ENCODE data around the gene LGALS7B.
"Not testable (repeated sequence)": the region's sequence is repeated elsewhere in the genome, so short reads cannot be mapped to it uniquely, and the experiment has no call there.

The LGALS7B gene

GRCh38 chr19:38797781-38798180 lies 8.8 kb downstream of the LGALS7B start:
- not testable (repeated sequence) for DNase-seq

GRCh38 chr19:38799104-38799503 lies 10.1 kb downstream of the LGALS7B start:
- DNase-seq, result no peak

DNA sequence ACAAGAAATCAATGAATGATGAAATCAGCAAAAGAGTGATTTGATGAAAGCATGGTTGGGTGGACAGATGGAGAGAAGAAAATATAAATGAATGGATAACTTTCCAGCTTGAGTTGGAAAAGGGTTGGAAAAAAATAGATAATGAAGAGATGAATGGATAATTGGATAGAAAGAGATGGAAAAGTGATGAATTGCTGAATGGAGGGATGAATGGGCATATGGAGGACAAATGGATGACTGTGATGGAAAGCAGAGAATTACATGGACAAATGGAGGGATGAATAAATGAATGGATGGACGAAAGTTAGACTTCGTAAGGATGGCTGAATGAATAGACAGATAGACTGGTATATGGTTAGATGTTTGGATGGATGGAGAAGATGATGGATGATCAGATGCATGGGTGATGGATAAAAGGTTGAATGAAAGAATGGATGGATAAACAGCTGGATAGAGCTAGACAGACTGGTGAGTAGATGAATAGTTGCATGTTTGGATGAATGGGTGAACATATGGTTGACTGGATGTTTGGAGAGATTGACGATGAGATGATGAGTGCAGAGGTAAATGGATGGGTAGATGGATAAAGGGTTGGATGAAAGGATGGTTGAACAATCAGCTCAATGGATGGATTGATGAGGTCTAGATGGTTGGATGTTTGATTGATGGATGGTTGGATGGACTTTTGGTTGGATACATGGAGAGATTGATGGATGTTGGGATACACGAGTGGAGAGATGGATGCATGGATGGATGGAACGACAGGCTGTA lies 11.8 kb downstream of the LGALS7B start:
- no peak for DNase-seq

DNA sequence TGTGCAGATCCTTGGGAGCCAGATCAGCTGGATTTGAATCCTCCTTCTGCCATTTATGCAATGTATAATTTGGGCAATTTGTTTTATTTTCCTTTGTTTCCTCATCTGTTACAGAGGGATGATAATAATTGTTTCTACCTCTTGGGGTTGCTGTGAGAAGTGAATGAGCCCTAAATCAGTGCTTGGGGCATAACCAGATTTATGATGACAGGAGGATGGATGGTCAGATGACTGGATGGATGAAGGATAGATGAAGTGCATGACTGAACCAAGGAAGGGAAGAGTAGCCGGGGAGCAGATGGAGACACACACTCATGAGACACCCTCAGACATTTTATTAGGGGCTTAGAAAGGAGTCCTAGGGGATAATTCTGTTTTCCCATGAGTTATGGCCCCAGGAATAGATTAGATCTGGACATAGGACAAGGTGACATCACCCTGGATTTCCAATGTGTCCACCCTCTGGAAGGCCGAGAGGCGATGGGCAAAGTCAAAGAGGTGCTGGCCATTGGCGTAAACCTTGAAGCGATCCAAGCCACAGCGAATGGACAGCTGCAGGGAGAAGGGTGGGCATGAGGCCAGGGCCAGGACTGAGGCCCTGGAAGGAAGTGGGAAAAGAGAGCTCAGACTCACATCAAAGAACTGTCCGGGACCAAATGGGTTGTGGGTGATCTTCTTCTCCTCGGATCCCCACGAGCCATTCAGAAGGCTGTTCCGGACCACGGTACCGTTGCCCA lies 12.5 kb downstream of the LGALS7B start:
- DNase-seq, result no peak

GRCh38 chr19:38803543-38803942 lies 14.5 kb downstream of the LGALS7B start:
- no peak for DNase-seq

GRCh38 chr19:38805180-38805579 lies 16.2 kb downstream of the LGALS7B start:
- DNase-seq, result no peak

GRCh38 chr19:38806371-38806770 lies 17.4 kb downstream of the LGALS7B start:
- no peak for DNase-seq

- not testable (repeated sequence) for DNase-seq
Measured at GRCh38 chr19:38807374-38808098, 18.5 kb downstream of the LGALS7B start.

DNA sequence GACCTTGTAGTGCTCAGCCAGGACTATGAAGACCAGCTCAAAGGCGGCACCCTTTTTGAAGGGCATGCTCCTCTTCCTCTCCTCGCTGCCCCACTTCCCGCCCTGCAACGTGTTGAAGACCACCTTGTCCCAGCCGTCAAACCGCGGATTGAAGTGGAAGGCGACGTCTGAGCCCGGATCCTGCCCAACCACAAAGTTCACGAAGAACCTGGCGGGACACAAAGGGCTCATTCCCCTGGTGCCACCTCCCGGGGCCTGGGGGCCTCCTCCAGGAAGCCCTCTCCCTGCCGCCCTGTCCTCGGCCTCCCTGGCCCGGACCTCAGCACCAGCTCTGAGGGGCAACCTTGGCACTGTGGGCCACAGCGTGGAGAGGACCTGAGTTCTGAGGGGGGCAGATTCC lies 19.7 kb downstream of the LGALS7B start:
- DNase-seq, result no peak

GRCh38 chr19:38809592-38810252 lies 20.7 kb downstream of the LGALS7B start:
- no peak for DNase-seq

DNA sequence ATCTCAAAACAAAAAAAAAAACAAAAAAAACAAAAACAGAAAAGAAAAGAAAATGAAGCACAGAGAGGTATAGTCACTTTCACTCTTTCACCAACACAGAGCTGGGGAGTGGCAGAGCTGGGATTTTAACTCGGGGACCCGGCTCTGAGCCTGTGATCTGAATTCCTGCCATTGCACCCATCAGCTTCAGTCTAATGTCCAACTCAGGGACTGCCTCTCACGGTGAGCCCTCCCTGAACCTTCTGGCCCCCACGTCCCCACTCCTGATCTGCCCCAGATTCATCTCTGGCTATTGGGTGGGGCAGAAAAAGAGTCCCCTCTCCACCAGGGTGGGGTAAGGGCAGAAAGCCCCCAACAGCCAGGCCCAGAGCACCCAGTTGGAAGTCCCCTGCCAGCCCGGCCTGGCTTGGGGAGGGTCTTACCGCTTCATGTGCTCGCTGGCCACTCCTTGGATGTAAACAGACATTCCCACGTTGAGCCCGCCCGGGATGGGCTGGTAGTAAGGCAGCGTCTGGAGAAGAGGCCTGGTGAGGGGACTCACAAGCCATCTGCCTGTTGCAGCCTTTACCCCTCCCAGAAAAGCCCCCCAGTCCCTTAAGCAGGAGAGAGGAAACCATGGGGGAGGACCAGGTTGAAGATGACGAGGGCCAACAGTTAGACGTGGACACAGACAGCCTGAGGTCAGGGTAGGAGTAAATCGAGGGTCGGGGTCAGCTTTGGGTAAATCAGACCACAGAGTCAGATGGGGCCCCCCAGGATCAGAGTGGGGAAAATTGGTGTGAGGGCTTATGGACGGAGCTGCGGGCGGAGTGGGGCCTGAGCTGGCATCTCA lies 23.2 kb downstream of the LGALS7B start:
- DNase-seq, result no peak

DNA sequence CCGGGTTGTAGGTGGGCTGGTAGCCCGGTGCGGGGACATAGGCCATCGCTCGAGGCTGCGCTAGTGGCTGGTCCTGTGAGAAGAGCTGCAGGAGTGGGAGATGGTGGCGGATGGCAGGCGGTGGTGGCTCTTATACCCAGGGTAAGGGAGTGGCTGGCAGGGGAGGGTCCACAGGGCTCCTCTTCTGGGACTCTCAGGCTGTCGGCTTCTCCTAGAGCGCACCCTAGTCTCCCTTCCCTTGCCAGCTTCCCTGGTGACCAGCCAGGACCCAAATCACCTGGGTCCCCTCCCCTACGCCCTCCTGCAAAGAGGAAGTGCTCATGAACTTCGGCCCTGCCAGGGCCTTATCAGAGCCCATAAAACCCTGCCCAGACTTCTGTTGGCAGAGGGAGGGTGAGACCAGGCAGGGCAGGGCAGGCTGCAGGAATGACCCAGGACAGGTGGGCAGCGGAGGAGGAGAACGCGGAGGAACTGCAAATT lies 23.9 kb downstream of the LGALS7B start, which contains the start of gene LGALS4:
LGALS4 (minus strand) TSS at position 105 of the 480 bp plus-strand sequence; CDS start at position 46, 59 bp downstream.
- no peak for DNase-seq

DNA sequence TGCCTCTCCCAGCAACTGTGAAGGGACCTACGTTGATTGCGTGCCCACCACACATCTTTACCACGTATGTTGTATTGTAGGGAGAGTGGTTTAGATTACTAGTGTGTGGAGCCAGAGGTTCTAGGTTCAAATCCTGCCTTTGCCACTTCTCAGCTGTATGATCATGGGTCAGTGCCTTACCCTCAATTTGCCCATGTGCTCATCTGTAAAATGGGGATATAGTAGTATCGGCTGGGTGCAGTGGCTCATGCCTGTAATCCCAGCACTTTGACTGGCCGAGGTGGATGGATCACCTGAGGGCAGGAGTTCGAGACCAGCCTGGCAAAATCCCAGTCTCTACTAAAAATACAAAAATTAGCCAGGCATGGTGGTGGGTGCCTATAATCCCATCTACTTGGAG lies 24.3 kb downstream of the LGALS7B start:
- DNase-seq, result no peak

DNA sequence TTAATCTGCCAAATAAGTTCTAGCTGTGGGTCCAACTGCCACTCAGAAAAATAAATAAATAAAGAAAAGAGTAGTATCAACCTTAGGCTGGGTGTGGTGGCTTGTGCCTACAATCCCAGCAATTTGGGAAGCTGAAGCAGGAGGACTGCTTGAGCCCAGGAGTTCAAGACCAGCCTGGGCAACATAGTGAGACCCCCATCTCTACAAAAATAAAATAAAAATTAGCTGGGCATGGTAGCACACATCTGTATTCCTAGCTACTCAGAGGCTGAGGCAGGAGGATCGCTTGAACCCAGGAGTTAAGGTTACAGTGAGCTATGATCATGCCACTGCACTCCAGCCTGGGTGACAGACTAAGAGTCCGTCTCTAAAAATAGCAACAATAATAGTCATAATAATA lies 24.9 kb downstream of the LGALS7B start:
- DNase-seq, result not testable (repeated sequence)

- DNase-seq, result no peak
Measured at GRCh38 chr19:38815059-38816001, 26.3 kb downstream of the LGALS7B start.

- no peak for DNase-seq
Measured at GRCh38 chr19:38816131-38816750, 27.2 kb downstream of the LGALS7B start.

- no peak for DNase-seq
Measured at GRCh38 chr19:38817081-38817480, 28.1 kb downstream of the LGALS7B start.

DNA sequence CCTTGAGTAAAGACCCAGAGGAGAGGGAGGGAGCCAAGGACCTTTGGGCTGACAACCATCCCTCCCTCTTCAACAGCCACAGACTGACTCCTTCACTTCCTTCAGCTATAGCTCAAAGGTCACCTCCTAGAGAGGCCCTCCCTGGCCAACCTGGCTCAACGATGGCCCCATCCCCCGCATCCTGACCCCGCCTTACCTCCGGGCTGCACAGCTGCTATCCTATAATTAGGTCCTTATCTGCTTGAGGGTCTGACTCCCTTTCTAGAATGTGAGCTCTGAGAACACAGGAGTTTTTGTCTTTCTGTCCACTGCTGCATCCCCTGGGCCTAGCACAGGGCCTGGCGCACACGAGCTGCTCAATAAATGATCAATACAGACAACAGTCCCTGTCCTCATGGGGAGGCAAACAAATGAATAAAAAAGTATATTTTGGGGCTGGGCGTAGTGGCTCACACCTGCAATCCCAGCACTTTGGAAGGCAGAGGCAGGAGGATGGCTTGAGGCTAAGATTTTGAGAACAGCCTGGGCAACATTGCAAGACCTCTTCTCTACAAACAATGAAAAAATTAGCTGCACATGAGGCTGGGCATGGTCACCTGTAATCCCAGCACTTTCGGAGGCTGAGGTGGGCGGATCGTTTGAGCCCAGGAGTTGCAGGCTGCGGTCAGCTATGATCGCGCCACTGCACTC lies 30.4 kb downstream of the LGALS7B start:
- DNase-seq, result no peak

DNA sequence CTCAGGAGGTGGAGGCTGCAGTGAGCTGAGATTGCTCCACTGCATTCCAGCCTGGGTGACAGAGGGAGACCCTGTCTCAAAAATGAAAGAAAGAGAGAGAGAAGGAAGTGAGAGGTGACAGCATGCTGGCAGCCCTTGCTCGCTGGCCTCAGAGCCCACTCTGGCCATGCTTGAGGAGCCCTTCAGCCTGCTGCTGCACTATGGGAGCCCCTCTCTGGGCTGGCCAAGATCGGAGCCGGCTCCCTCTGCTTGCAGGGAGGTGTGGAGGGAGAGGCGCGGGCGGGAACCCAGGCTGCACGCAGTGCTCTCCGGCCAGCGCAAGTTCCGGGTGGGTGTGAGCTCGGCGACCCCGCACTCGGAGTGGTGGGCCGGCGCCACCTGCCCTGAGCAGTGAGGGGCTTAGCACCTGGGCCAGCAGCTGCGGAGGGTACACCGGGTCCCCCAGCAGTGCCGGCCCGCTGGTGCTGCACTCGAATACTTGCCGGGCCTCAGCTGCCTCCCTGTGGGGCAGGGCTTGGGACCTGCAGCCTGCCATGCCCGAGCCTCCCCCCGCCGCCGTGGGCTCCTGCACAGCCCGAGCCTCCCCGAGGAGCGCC lies 32.3 kb downstream of the LGALS7B start:
- not testable (repeated sequence) for DNase-seq

All from eye (tissue), 1 donor.